ENCODE data around the gene PDE1A.

Gene PDE1A

GRCh38 chr2:182261860-182262387, 164.9 kb downstream of the PDE1A start:
- DNase-seq, result no peak

DNA sequence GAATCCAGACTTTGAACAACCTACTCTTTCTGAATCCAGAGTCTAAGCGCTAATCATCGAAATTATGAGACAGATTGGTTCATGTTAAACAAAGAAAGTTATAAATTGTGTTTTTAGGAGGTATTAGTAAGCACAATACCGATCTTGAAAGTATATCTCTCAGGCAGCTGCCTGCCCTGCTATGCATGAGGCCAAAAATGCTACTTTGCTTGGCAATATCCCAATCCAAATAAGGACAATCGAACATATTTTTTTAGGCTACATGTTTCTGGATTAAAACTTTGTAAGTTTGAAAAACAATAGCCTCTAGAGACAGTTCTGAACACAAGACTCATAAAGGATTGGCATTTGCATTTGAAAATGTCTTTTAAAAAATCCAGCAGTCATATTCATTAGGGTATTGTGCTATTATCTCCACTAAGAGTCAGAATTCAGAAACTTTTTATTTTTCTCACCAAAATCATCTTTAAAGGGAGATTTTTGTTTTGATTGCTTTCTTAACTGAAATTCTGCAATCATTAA, 167.1 kb downstream of the PDE1A start:
- no peak for DNase-seq

GRCh38 chr2:182252534-182252933, 174.3 kb downstream of the PDE1A start:
- no peak for DNase-seq

DNA sequence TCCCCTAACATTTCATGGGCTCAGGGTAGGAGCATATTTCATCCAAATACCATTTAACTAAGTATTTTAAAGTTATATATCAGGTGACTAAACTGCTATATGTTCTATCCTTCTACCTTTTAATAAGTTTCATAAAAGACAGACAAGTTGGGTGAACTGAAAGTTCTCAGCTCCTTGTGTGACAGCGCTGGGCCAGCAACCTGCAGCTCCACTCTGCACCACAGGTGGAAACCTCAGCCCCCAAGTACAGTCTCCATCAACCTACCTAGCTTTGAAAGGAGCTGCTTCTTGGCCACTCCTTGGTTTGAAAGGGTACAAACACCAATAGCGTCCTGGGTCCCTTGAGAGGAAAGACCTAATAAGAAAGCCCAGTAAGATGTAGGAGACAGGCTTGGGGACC, 177.9 kb downstream of the PDE1A start:
- no peak for DNase-seq

DNA sequence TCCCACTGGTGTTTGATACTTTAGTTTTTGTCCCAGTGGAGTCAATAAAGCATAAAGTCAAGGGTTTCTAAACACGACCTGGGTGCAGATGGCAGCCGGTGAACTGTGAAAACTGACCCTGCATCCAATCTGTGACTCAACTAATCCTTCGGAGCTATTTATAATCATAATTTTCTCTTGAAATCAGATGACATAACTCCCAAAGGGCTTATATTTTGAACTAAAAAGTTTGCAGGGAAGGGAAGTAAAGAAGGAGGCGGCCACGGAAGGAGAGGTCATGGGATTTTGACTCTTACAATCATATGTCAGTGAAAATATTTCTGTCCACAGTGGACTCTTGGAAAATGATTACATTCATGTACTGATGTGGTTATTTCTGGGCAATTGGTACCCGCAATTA, 178.5 kb downstream of the PDE1A start:
- DNase-seq, result no peak

DNA sequence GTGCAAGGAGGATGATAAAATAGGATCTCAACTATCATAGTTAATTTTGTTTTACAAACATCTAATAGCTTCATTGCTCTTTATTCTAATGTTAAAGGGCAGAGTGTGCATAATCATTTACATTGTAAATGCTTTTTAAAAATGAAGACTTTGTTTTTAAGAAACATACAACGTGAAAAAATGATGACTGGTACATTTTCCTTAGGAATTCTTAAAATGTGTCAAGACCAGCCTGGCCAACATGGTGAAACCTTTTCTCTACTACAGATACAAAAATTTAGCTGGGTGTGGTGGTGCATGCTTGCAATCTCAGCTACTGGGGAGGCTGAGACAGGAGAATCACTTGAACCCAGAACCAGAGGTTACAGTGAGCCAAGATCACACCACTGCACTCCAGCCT, 179.0 kb downstream of the PDE1A start:
- no peak for DNase-seq

GRCh38 chr2:182245963-182246362, 180.9 kb downstream of the PDE1A start:
- no peak for DNase-seq

DNA sequence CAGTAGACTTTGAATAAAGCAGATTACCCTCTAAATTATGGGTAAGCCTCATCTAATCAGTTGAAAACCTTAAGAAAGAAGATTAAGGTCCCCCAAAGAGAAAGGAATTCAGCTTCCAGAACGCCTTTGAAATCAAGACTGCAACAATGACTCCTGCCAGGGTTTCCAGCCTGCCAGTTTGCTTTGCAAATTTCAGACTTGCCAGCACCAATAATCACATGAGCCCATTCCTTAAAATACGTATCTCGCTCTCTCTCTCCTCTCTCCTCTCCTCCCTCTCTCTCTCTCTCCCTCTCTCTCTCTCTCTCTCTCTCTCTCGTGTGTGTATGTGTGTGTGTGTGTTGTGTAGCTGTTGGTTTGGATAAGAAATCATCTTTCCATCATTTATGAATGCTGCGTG, 184.2 kb downstream of the PDE1A start:
- DNase-seq, result no peak

- no peak for DNase-seq
These were observed 184.9 kb downstream of the PDE1A start for GRCh38 chr2:182241936-182242335.

DNA sequence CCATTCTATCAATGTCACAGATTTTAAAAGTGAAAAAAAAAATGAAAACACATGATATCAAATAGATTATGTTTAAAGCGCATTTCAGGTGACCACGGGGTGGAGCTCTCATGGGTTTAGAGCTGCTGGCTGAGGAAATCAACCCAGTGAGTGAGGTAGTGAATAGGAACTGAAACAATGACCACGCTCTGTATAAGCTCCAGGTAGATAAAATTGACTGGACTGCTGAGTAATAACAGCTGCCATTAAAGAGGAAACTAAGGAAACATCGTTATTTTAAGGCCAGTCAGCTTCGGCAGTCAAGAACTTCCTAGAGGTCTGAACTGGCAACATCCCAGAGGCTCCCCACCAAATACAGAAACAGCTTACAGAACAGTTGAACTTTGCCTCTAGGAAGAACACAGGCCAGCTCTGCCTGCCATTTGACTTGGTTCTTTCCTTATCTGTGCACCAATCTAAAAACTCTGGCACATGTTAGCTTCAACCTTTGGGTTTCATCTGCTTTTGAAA, 185.9 kb downstream of the PDE1A start:
- no peak for DNase-seq

DNA sequence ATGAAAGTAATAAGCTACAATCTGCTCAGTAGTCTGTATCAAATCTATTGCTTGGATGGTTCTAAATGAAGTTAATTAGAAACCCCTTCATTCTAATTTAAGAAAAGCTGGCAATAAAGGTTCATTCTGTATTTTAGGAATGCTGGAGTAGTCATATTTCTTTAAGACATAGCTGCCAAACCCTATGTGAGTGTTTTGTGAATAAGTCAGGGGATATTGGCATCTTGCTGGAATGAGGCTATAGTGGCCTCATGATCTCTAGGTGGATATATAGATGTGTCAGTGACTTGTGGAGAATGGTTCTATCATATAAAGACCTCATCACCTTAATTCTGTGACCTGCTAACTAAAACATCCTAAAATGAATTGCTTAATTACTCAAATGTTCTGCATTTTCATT, 196.3 kb downstream of the PDE1A start:
- no peak for DNase-seq

DNA sequence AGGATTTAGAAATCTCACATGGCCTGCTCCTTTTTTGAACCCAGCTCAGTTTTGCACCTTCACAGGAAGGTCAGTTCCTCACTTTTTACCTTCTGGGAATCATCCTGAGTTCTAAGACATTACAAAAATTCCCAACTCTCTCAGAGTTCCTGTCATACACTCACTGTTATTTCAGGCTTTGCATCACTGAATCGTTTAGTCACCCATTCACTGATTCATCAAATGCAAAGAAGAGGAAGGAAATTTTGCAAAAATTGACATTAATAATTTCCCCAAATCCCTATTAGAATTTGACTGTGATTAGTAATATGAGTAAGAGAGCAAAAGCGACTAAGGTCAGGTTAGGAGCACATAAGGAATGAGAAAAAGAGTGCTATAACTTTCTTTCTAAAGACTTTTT, 197.5 kb downstream of the PDE1A start:
- no peak for DNase-seq

DNA sequence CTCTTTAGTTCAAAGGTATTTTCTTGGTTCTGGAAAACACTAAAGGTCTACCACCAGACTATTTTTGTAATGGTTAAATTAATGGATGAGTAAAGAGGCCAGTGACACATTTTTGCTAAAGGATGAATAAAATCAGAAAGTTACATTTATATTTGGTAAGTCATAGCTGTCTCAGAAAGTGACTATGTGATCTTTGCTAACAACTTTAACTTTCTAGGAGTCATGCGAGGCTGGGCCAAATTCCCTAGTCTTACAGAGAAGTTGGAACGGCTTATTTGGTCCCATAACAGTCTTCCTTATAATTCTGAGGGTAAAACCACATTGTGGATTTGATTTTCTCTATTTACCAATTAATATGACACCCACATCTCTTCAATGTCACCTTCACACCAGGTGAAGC, 198.1 kb downstream of the PDE1A start:
- DNase-seq, result no peak

- DNase-seq, result no peak
These were observed 198.8 kb downstream of the PDE1A start for GRCh38 chr2:182228073-182228473.

DNA sequence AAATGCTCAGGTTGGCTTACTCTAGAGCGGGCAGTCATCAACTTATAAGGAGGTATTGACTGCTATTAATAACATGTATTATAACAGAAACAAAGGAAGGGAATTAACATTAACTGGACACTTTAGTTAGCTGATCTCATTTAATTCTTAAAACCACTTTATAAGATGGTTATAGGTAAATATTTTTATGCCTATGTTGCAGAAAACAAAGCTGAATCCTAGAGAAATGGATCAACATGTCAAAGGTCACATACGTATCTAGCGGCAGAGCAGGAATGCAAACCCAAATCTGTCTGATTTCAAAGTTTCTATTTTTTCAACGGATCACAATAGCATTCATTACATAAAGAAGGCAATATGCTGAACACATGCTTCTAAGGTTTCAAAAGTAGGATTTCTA, 200.0 kb downstream of the PDE1A start:
- DNase-seq, result no peak

GRCh38 chr2:182224669-182225068, 202.2 kb downstream of the PDE1A start:
- no peak for DNase-seq

GRCh38 chr2:182220998-182221397, 205.8 kb downstream of the PDE1A start:
- no peak for DNase-seq

GRCh38 chr2:182220335-182220734, 206.5 kb downstream of the PDE1A start:
- no peak for DNase-seq

DNA sequence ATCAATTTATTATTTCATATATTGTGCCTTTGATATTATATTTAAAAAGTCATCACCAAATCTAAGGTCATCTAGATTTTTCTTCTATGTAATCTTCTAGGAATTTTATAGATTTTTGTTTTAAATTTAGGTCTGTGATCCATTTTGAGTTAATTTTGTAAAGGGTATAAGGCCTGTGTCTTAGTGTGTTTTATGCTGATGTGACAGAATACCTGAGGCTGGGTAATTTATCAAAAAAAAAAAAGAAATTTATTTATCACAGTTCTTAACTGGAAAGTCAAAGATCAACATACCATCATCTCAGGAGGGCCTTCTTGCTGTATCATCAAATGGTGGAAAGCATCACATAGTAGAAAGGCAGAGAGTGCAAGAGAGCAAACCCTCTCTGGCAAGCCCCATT, 216.2 kb downstream of the PDE1A start:
- DNase-seq, result no peak

DNA sequence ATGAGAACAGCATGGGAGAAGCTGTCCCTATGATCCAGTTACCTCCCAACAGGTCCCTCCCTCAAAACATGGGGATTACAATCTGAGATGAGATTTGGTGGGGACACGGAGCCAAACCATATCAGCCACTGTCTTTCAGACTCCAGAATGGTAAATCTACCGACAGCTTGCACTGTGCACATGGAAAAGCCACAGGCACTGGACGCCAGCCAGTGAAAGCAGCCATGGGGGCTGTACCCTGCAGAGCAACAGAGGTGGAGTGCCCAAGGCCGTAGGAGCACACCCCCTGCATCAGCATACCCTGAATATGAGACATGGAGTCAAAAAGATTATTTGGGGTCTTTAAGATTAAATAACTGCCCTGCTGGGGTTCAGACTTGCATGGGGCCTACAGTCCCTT, 218.4 kb downstream of the PDE1A start:
- DNase-seq, result no peak

DNA sequence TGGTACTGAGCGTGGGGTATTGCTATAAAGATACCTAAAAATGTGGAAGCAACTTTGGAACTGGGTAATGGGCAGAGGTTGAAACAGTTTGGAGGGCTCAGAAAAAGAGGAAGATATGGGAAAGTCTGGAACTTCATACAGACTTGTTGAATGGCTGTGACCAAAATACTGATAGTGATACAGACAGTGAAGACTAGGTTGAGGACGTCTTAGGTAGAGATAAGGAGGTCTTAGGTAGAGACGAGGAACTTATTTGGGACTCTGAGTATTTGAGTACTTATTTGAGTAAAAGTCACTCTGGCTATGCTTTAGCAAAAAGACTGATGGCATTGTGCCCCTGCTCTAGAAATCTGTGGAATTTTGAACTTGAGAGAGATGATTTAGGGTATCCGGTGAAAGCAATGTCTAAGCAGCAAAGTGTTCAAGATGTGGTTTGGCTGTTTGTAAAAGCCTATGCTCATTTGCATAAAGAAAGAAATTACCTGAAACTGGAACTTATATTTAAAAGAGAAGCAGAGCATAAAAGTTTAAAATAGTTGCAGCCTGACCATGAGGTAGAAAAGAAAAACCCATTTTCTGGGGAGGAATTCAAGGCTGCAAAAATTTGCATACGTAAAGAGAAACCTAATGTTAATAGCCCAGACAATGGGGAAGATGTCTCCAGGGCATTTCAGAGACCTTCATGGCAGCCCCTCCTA, 219.6 kb downstream of the PDE1A start:
- DNase-seq, result no peak

DNA sequence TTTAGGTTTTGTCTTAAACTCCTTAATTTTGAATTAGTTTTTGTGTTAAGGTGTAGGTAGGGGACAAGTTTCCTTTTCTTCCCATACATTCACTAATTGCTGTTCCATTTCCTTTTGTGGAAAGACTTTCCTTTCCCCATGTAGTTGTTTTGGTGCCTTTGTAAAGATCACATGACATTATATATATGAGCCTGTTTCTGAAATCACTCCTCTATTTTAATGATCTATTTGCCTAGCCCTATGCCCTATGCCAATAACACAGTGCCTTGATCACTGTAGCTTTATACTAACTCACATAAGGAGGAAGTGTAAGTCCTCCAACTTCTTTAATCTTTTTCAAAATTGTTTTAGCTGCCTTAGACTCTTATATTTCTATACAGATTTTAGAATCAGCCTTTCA, 229.3 kb downstream of the PDE1A start:
- no peak for DNase-seq

GRCh38 chr2:182193291-182193690, 233.5 kb downstream of the PDE1A start:
- DNase-seq, result no peak

DNA sequence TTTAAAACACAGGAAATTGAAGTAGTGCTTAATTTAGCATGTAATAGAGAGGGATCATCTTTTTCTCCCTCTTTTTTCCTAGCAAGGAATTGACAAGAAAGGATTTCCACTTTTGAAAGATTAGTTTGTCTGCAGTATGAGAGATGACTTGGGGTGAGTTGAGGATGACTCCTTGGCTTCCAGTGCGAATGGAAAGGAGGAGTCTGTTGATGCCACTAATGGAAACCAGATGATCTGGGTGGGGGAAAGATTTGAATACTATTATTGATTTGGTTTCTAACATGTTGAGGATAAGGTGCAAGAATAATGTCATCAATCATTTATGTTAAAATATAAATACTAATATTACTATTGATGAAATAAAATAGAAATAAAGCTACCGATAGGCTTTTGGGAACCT, 235.8 kb downstream of the PDE1A start:
- no peak for DNase-seq

DNA sequence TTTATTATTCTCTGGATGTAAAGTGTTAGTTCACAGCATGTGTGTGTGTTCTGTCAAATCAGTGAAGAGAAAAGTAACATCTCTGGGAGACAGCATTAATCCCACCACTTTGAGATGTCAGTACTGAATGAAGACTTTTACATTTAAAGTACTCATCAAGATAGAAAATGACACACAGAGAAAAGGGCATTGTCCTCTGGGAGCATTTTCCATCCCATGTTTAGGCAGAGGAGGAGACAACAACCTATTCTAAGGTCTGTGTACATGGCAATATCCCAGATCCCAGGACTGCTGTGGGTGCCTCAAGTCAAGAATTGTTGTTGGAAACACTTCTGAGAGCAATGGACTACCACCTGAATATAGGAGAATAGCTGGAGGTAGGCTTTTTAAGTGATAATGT, 239.7 kb downstream of the PDE1A start:
- no peak for DNase-seq
